Esophagus squamous epithelium (tissue), 4 donors: ENCODE measurements around the gene GXYLT2.

Source experiments
- POLR2A ChIP-seq, 4 donors: fragments of 450-650 bp; IDR thresholded peaks; one replicate each; pipeline ENCODE4 v1.6.1; 2017; ENCODE audit warnings: antibody characterized with exemption in 4 of 4, mild to moderate bottlenecking in 4 of 4, moderate library complexity in 3 of 4
- TF ChIP-seq, protein P1 (sequence below), 6 experiments: fragments of 450-650 bp in 4 of 6; fragments of 200-600 bp in 2 of 6; sonication (generic) in 2 of 6; IDR thresholded peaks; one replicate each; pipeline ENCODE4 v1.5.1; 2016 to 2019; ENCODE audit warnings: antibody characterized with exemption in 6 of 6, mild to moderate bottlenecking in 4 of 6, moderate library complexity in 4 of 6

DNA sequence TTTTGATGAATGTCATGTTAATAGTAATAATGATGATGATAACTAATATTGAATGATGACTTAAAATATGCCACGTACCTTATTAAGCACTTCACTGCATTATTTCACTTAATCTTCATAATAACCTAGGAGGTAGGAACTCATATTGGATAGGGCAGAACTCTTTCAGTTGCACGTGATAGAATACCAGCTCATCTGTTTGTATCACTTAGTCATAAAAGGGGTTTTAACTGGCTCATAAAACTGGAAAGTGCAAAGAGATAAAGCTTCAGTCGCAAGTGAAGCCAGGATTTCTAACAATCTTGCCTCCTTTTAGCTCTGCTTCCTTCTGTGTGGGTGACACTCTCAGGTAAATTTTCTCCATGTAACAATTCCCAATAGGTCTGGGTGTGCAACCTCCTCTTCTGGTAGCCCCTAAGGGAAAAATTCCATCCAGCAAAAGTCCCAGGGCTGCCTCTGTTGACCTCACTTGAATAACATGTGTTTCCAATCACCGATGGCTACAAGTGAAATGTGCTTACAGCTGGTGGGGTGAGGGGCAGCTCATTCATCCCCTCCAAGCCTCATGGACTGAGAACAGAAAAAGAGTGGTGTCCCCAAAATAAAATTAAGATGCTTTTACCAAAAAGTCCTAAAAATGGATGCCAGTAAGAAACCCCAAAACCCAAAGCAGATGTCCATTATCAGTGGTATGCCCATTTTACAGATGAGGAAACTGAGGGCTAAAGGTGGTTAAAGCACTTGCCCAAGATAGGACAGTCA is 9.3 kb downstream of the GXYLT2 start:
- TF ChIP-seq, protein P1, sequence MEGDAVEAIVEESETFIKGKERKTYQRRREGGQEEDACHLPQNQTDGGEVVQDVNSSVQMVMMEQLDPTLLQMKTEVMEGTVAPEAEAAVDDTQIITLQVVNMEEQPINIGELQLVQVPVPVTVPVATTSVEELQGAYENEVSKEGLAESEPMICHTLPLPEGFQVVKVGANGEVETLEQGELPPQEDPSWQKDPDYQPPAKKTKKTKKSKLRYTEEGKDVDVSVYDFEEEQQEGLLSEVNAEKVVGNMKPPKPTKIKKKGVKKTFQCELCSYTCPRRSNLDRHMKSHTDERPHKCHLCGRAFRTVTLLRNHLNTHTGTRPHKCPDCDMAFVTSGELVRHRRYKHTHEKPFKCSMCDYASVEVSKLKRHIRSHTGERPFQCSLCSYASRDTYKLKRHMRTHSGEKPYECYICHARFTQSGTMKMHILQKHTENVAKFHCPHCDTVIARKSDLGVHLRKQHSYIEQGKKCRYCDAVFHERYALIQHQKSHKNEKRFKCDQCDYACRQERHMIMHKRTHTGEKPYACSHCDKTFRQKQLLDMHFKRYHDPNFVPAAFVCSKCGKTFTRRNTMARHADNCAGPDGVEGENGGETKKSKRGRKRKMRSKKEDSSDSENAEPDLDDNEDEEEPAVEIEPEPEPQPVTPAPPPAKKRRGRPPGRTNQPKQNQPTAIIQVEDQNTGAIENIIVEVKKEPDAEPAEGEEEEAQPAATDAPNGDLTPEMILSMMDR (IDR thresholded peaks at IDR 0.05) = no peak
- TF ChIP-seq POLR2A (IDR thresholded peaks at IDR 0.05) = no peak
